GM12878 (cell line): ENCODE data around the gene WIPF1. TPM values are rescaled to one million over a fixed set of nuclear protein-coding genes. Genes with fewer than 3 reads are reported as not detected.

Source experiments
- ATAC-seq: fragments of 200-7000 bp; cut with Tn5 transposase; 3 replicates; pipeline ENCODE4 v1.9.1; 2020; ENCODE audit warnings: mild to moderate bottlenecking, moderate library complexity
- BruUV-seq: library from RNA; stranded (reverse); fragments of 400-500 nt; replicated peaks from 2 replicates; lab custom pipeline; 2021; lab: Mats Ljungman, UMichigan
- CTCF ChIA-PET: fragments of 300-600 bp; sonication (Branson Sonifier 250); formaldehyde crosslinking; extraction: SDS; loops from one replicate; lab custom pipeline; 2021; ENCODE audit warnings: inconsistent platforms; lab: Yijun Ruan, JAX
- POLR2A ChIA-PET: fragments of 350-600 bp; formaldehyde crosslinking; extraction: SDS; loops from one replicate; lab custom pipeline; 2021; ENCODE audit warnings: inconsistent platforms; lab: Charles Lee
- RAD21 ChIA-PET: fragments of 300-600 bp; sonication (Branson Sonifier 250); formaldehyde crosslinking; loops from one replicate; lab custom pipeline; 2023; ENCODE audit warnings: antibody characterized with exemption; ENCODE audit not compliant: unreplicated experiment; lab: Charles Lee
- SMC1A ChIA-PET: fragments of 300-600 bp; sonication (Branson Sonifier 250); formaldehyde crosslinking; loops from one replicate; lab custom pipeline; 2023; ENCODE audit not compliant: unreplicated experiment, uncharacterized antibody; lab: Charles Lee
- DNase-seq: peaks from one replicate; pipeline ENCODE4 v3.0.0-alpha.2; 2011; ENCODE audit warnings: low read depth, low spot score
- FAIRE-seq: peaks from 3 replicates; lab custom pipeline; 2011; peaks lifted over from hg19 to GRCh38; lab: Jason Lieb, UNC
- H2AFZ ChIP-seq: 2 replicates; pipeline ENCODE4 v1.6.0; 2011; ENCODE audit warnings: low read depth, low read length, control low read depth; ENCODE audit not compliant: control insufficient read depth
- H3K27ac ChIP-seq: 2 replicates; pipeline ENCODE4 v1.5.1; 2011; ENCODE audit warnings: control low read depth; ENCODE audit not compliant: control insufficient read depth, insufficient read depth
- H3K27me3 ChIP-seq, 2 experiments: replicated peaks in 1 of 2; 2 replicates each; pipeline versions ENCODE4 v1.6.0 to v1.6.1; 2011; ENCODE audit warnings: low read length in 1 of 2; ENCODE audit not compliant: control insufficient read depth in 2 of 2, insufficient read depth in 2 of 2
- H3K36me3 ChIP-seq, 2 experiments: 2 replicates each; pipeline ENCODE4 v1.5.1; 2011; ENCODE audit warnings: low read length in 1 of 2; ENCODE audit not compliant: control insufficient read depth in 2 of 2, insufficient read depth in 2 of 2
- H3K4me1 ChIP-seq: 2 replicates; pipeline ENCODE4 v1.6.1; 2011; ENCODE audit warnings: mild to moderate bottlenecking, low read length, moderate library complexity, mixed read lengths; ENCODE audit not compliant: control insufficient read depth, insufficient read depth
- H3K4me2 ChIP-seq: 2 replicates; pipeline ENCODE4 v1.6.0; 2011; ENCODE audit warnings: control low read depth; ENCODE audit not compliant: control insufficient read depth, insufficient read depth
- H3K4me3 ChIP-seq: fragments of 200-600 bp; sonication (generic); 2 replicates; pipeline ENCODE4 v1.5.1; 2016
- H3K79me2 ChIP-seq: 2 replicates; pipeline ENCODE4 v1.6.0; 2011; ENCODE audit warnings: low read length; ENCODE audit not compliant: control insufficient read depth, insufficient read depth
- H3K9ac ChIP-seq: 2 replicates; pipeline ENCODE4 v1.8.0; 2011; ENCODE audit warnings: low read length, control low read depth, mixed read lengths; ENCODE audit not compliant: control insufficient read depth, insufficient read depth
- H3K9me3 ChIP-seq: replicated peaks from 3 replicates; pipeline ENCODE4 v1.5.1; 2011; ENCODE audit warnings: mild to moderate bottlenecking, low read length; ENCODE audit not compliant: control insufficient read depth, insufficient read depth
- H4K20me1 ChIP-seq: 2 replicates; pipeline ENCODE4 v1.6.0; 2011; ENCODE audit not compliant: control insufficient read depth, insufficient read depth
- CBX5 ChIP-seq: sonication (generic); IDR thresholded peaks from 2 replicates; pipeline ENCODE4 v1.6.1; 2016; ENCODE audit warnings: low read depth, moderate library complexity, mild to moderate bottlenecking, inconsistent platforms
- ELK1 ChIP-seq: IDR thresholded peaks from 2 replicates; pipeline ENCODE4 v1.6.1; 2012; ENCODE audit warnings: low read depth, low read length, improper control_type of control experiment
- ESRRA ChIP-seq: IDR thresholded peaks from 2 replicates; pipeline ENCODE4 v1.6.1; 2012; ENCODE audit warnings: mild to moderate bottlenecking, low read length, improper control_type of control experiment
- HSF1 ChIP-seq: fragments of 150-350 bp; IDR thresholded peaks from 2 replicates; pipeline ENCODE4 v1.6.1; 2014; ENCODE audit warnings: mild to moderate bottlenecking, low read depth, low read length
- IKZF1 ChIP-seq: fragments of 450-650 bp; conservative IDR thresholded peaks from 2 replicates; pipeline ENCODE4 v1.6.1; 2017; ENCODE audit warnings: antibody characterized with exemption, mild to moderate bottlenecking
- JUNB ChIP-seq: IDR thresholded peaks from 2 replicates; pipeline ENCODE4 v1.6.1; 2016; ENCODE audit warnings: antibody characterized with exemption, mild to moderate bottlenecking
- MYB ChIP-seq: fragments of 150-350 bp; IDR thresholded peaks from 2 replicates; pipeline ENCODE4 v1.6.1; 2014; ENCODE audit warnings: mild to moderate bottlenecking, low read depth, low read length, borderline replicate concordance
- NRF1 ChIP-seq: conservative IDR thresholded peaks from 2 replicates; pipeline ENCODE4 v1.6.1; 2011; ENCODE audit warnings: mild to moderate bottlenecking, low read depth, low read length, improper control_type of control experiment
- PKNOX1 ChIP-seq: fragments of 450-650 bp; IDR thresholded peaks from 2 replicates; pipeline ENCODE4 v1.6.1; 2016; ENCODE audit warnings: mild to moderate bottlenecking
- RAD21 ChIP-seq: IDR thresholded peaks from 2 replicates; pipeline ENCODE4 v1.6.1; 2011; ENCODE audit warnings: mild to moderate bottlenecking, low read depth, low read length, moderate library complexity; ENCODE audit not compliant: insufficient read depth
- RCOR1 ChIP-seq: conservative IDR thresholded peaks from 2 replicates; pipeline ENCODE4 v1.6.1; 2012; ENCODE audit warnings: low read depth, low read length, improper control_type of control experiment
- RUNX3 ChIP-seq: IDR thresholded peaks from 2 replicates; pipeline ENCODE4 v1.6.1; 2012; ENCODE audit warnings: low read length, inconsistent platforms
- SRF ChIP-seq, 2 experiments: IDR thresholded peaks; 2 replicates each; pipeline ENCODE4 v1.6.1; 2011; ENCODE audit warnings: low read depth in 2 of 2, low read length in 2 of 2, mild to moderate bottlenecking in 1 of 2, moderate library complexity in 1 of 2
- TCF12 ChIP-seq: IDR thresholded peaks from 2 replicates; pipeline ENCODE4 v1.6.1; 2011; ENCODE audit warnings: low read depth, mild to moderate bottlenecking, low read length
- USF2 ChIP-seq: IDR thresholded peaks from 2 replicates; pipeline ENCODE4 v1.6.1; 2011; ENCODE audit warnings: low read depth, low read length, improper control_type of control experiment, borderline replicate concordance
- in situ Hi-C: fragments of 300-500 bp; cut with MboI; formaldehyde crosslinking; loops from 9 replicates; pipeline ENCODE4 v1.14.3; 2018; ENCODE audit warnings: mixed read lengths
- intact Hi-C: fragments of 100-400 bp; cut with micrococcal nuclease; formaldehyde crosslinking; loops from one replicate; pipeline ENCODE4 v1.14.2; 2022; ENCODE audit not compliant: unreplicated experiment
- polyA plus RNA-seq, 11 experiments: library from polyadenylated mRNA; depleted of rRNA in 4 of 11; unstranded in 6 of 11; stranded (reverse) in 5 of 11; fragments of >200 nt; fragmentation: Nextera tagmentation in 4 of 11; fragmentation: Illumina TruSeq in 1 of 11; extraction: Ambion mirVana in 4 of 11; extraction: Trizol in 1 of 11; gene quantifications; 1 replicate in 1 of 11; 2 replicates in 10 of 11; pipeline versions ENCODE4 v1.2.1 to v1.2.3, GENCODE V29; 2011 to 2016; ENCODE audit warnings: inconsistent platforms in 2 of 11, missing spikeins in 2 of 11, low read depth in 1 of 11
- total RNA-seq, 4 experiments: library from RNA; depleted of rRNA in 3 of 4; stranded (reverse); fragments of >200 nt in 3 of 4; fragmentation: Illumina TruSeq in 1 of 4; extraction: Trizol in 1 of 4; gene quantifications; 2 replicates each; pipeline versions ENCODE4 v1.2.1 to v1.2.3, GENCODE V29; 2013 to 2021

Gene WIPF1
- total and polyA plus RNA-seq, 10 of the 15 experiments (the other 5 are each of a cell fraction or from before 2014, with no cell fraction given): 23.1 to 188 (median 68.9) TPM

GRCh38 chr2:174560737-174561136 is 36.9 kb downstream of the WIPF1 start:
- no peak for TF ChIP-seq HSF1
- no peak for TF ChIP-seq TCF12
- no peak for TF ChIP-seq RUNX3
- no peak for TF ChIP-seq RCOR1
- no peak for TF ChIP-seq CBX5
- no peak for TF ChIP-seq ESRRA
- no peak for TF ChIP-seq RAD21
- TF ChIP-seq PKNOX1: no peak
- no peak for TF ChIP-seq SRF (IDR thresholded peaks at IDR 0.05; ENCODE audit: low read depth in 2 of 2, low read length in 2 of 2)
- no peak for TF ChIP-seq JUNB
- no peak for TF ChIP-seq IKZF1
- TF ChIP-seq MYB: no peak
- TF ChIP-seq USF2: no peak
- TF ChIP-seq ELK1: no peak
- TF ChIP-seq NRF1: no peak
- TF ChIP-seq, all 136 proteins: peak for 0
- ATAC-seq (no peak), DNase-seq (no peak), FAIRE-seq (no peak)
- Histone ChIP-seq H3K9ac (no peak overlapping the region), H4K20me1 (no peaks in the 10 kb centered on the region), H3K4me3 (no peak overlapping the region), H3K4me1 (no peaks in the 10 kb centered on the region), H3K36me3 (peaks cover 13 to 16% of the 10 kb centered on the region in 2 experiments), H3K4me2 (no peak overlapping the region), H3K27me3 (no peaks in the 10 kb centered on the region), H2AFZ (no peak overlapping the region), H3K9me3 (no peaks in the 10 kb centered on the region), H3K79me2 (no peaks in the 10 kb centered on the region), H3K27ac (no peak overlapping the region)
- intact Hi-C loops: no loop called here
- no TSS peak for BruUV-seq
- SMC1A ChIA-PET: interaction anchor here (0.7 to 2.0 kb wide), 7 partner anchors 18 to 128 kb away, joined by 3 to 9 read pairs (median 3); no protein-coding TSS in a partner anchor
- CTCF ChIA-PET: interaction anchor here (0.9 to 1.9 kb wide), 6 partner anchors 14 to 128 kb away, joined by 3 to 6 read pairs (median 3); no protein-coding TSS in a partner anchor
- POLR2A ChIA-PET: no interaction called here
- RAD21 ChIA-PET: interaction anchor here (1.0 kb wide), 1 partner anchor 40 kb away, joined by 3 read pairs; no protein-coding TSS in a partner anchor
- in situ Hi-C loops: no loop called here
